SU-DHL-6 (cell line): Measurements from ENCODE around the gene CFAP100.

Experiments used
- H2AFZ ChIP-seq: fragments of 200-600 bp; sonication (generic); 2 replicates; pipeline ENCODE4 v1.6.1; 2014; ENCODE audit warnings: low read depth, mild to moderate bottlenecking, moderate library complexity, mixed read lengths, antibody characterized with exemption, low read length; ENCODE audit not compliant: severe bottlenecking
- H3F3A ChIP-seq: fragments of 200-600 bp; shearing (Covaris generic); 2 replicates; pipeline ENCODE4 v1.6.0; 2016; ENCODE audit warnings: antibody characterized with exemption, mild to moderate bottlenecking; ENCODE audit not compliant: insufficient read depth
- H3K27ac ChIP-seq: fragments of 200-600 bp; sonication (generic); 2 replicates; pipeline ENCODE4 v1.5.1; 2016; ENCODE audit warnings: low read depth, mild to moderate bottlenecking, low read length, moderate library complexity, mixed read lengths
- H3K27me3 ChIP-seq: fragments of 200-600 bp; sonication (generic), shearing (Covaris generic); 2 replicates; pipeline ENCODE4 v1.6.0; 2014; ENCODE audit warnings: mild to moderate bottlenecking, low read length
- H3K36me3 ChIP-seq: fragments of 200-600 bp; sonication (generic); 2 replicates; pipeline ENCODE4 v1.6.1; 2014; ENCODE audit warnings: mild to moderate bottlenecking, low read length, mixed read lengths
- H3K4me2 ChIP-seq: fragments of 300-600, 200-600 bp; shearing (Covaris generic), sonication (generic); 2 replicates; pipeline ENCODE4 v1.6.0; 2014; ENCODE audit warnings: low read length, low read depth, mild to moderate bottlenecking; ENCODE audit not compliant: poor library complexity, severe bottlenecking
- H3K4me3 ChIP-seq: fragments of 200-600 bp; sonication (generic); 2 replicates; pipeline ENCODE4 v1.5.1; 2014; ENCODE audit warnings: antibody characterized with exemption, low read length, mild to moderate bottlenecking, mixed read lengths; ENCODE audit not compliant: insufficient read depth, poor library complexity, severe bottlenecking
- H3K79me2 ChIP-seq: fragments of 200-600 bp; sonication (generic); 2 replicates; pipeline ENCODE4 v1.6.1; 2014; ENCODE audit warnings: mild to moderate bottlenecking, low read length, moderate library complexity; ENCODE audit not compliant: insufficient read depth
- H3K9ac ChIP-seq: fragments of 200-600 bp; sonication (generic); 2 replicates; pipeline ENCODE4 v1.7.0; 2014; ENCODE audit warnings: mild to moderate bottlenecking, low read length
- H3K9me2 ChIP-seq: fragments of 200-600 bp; sonication (generic); replicated peaks from 2 replicates; pipeline ENCODE4 v1.6.1; 2014; ENCODE audit warnings: low read length; ENCODE audit not compliant: insufficient read depth
- H3K9me3 ChIP-seq: fragments of 200-600 bp; sonication (generic); 2 replicates; pipeline ENCODE4 v1.6.1; 2014; ENCODE audit warnings: low read length, mixed read lengths; ENCODE audit not compliant: insufficient read depth
- H4K20me1 ChIP-seq: fragments of 200-600 bp; sonication (generic); 2 replicates; pipeline ENCODE4 v1.6.1; 2014; ENCODE audit warnings: low read depth, mild to moderate bottlenecking, antibody characterized with exemption, low read length, moderate library complexity, mixed read lengths
- CTCF ChIP-seq: fragments of 200-600 bp; sonication (generic); IDR thresholded peaks from one replicate; pipeline ENCODE4 v1.5.1; 2017; ENCODE audit warnings: antibody characterized with exemption, mild to moderate bottlenecking, low read length, moderate library complexity; ENCODE audit not compliant: insufficient read depth, poor library complexity, severe bottlenecking
- EZH2phosphoT487 ChIP-seq: fragments of 200-600 bp; sonication (generic), shearing (Covaris generic); conservative IDR thresholded peaks from 2 replicates; pipeline ENCODE4 v1.6.1; 2018; ENCODE audit warnings: mild to moderate bottlenecking, antibody characterized with exemption, low read length, moderate library complexity, mixed read lengths

Gene CFAP100

GRCh38 chr3:126422571-126423091, 27.9 kb downstream of the CFAP100 start:
- Histone ChIP-seq H3K4me2 (no peak overlapping the region), H3K27me3 (no peaks in the 10 kb centered on the region), H4K20me1 (no peaks in the 10 kb centered on the region), H3K9me3 (no peaks in the 10 kb centered on the region), H3K36me3 (no peaks in the 10 kb centered on the region), H2AFZ (no peak overlapping the region), H3K27ac (no peak overlapping the region), H3F3A (no peaks in the 10 kb centered on the region), H3K4me3 (no peak overlapping the region), H3K9ac (no peak overlapping the region), H3K9me2 (no peaks in the 10 kb centered on the region), H3K79me2 (no peaks in the 10 kb centered on the region)
- TF ChIP-seq CTCF (no peak), EZH2phosphoT487 (no peak)

GRCh38 chr3:126423191-126424038, 28.7 kb downstream of the CFAP100 start:
- H3K4me3 ChIP-seq, result no peak overlapping the region
- H3K27ac ChIP-seq, result no peak overlapping the region
- no peak overlapping the region for H3K4me2 ChIP-seq
- no peaks in the 10 kb centered on the region for H3F3A ChIP-seq
- H3K9me2 ChIP-seq, result no peaks in the 10 kb centered on the region
- H3K9me3 ChIP-seq, result no peaks in the 10 kb centered on the region
- TF ChIP-seq EZH2phosphoT487 (no peak), CTCF (no peak)
- no peaks in the 10 kb centered on the region for H3K27me3 ChIP-seq
- H4K20me1 ChIP-seq, result no peaks in the 10 kb centered on the region
- no peaks in the 10 kb centered on the region for H3K79me2 ChIP-seq
- no peak overlapping the region for H3K9ac ChIP-seq
- no peaks in the 10 kb centered on the region for H3K36me3 ChIP-seq
- no peak overlapping the region for H2AFZ ChIP-seq

GRCh38 chr3:126424039-126424717, 29.5 kb downstream of the CFAP100 start:
- Histone ChIP-seq H3F3A (no peaks in the 10 kb centered on the region), H4K20me1 (no peaks in the 10 kb centered on the region), H2AFZ (no peak overlapping the region), H3K27me3 (no peaks in the 10 kb centered on the region), H3K9me2 (no peaks in the 10 kb centered on the region), H3K4me3 (no peak overlapping the region), H3K36me3 (no peaks in the 10 kb centered on the region), H3K9me3 (no peaks in the 10 kb centered on the region), H3K4me2 (no peak overlapping the region), H3K79me2 (no peaks in the 10 kb centered on the region), H3K9ac (no peak overlapping the region), H3K27ac (no peak overlapping the region)
- no peak for TF ChIP-seq EZH2phosphoT487
- TF ChIP-seq CTCF, result no peak
